Ovary (tissue), 3 donors: Measurements from ENCODE around the gene MRPL55.

Source experiments
- CTCF ChIP-seq, 3 donors: fragments of 450-650 bp in 2 of 3; fragments of 200-600 bp in 1 of 3; IDR thresholded peaks; one replicate each; pipeline versions ENCODE4 v1.5.1 to v1.8.0; 2016 to 2022; ENCODE audit warnings: antibody characterized with exemption in 3 of 3, mild to moderate bottlenecking in 1 of 3
- EP300 ChIP-seq: sonication (generic); formaldehyde crosslinking; IDR thresholded peaks from one replicate; pipeline ENCODE4 v1.6.1; 2017; ENCODE audit warnings: antibody characterized with exemption
- POLR2A ChIP-seq: fragments of 450-650 bp; IDR thresholded peaks from one replicate; pipeline ENCODE4 v1.6.1; 2017; ENCODE audit warnings: antibody characterized with exemption, mild to moderate bottlenecking, moderate library complexity
- donor health status: DM: no; HTN: no; CAD: no.

- TF ChIP-seq CTCF (IDR thresholded peaks at IDR 0.05), result no peak
- no peak for TF ChIP-seq POLR2A
- TF ChIP-seq EP300, result no peak
Measured at GRCh38 chr1:228097333-228098081, 11.6 kb downstream of the MRPL55 start.
